IPS-NIHi11 (cell line): ENCODE data around the gene TRPV4.
A peak's percentile ranks its signal among the peaks of the same experiment; 100 is the strongest.

Source experiments
- DNase-seq: peaks from one replicate; pipeline ENCODE4 v3.0.0; 2012; ENCODE audit warnings: mixed read lengths, low spot score

TRPV4 gene

DNA sequence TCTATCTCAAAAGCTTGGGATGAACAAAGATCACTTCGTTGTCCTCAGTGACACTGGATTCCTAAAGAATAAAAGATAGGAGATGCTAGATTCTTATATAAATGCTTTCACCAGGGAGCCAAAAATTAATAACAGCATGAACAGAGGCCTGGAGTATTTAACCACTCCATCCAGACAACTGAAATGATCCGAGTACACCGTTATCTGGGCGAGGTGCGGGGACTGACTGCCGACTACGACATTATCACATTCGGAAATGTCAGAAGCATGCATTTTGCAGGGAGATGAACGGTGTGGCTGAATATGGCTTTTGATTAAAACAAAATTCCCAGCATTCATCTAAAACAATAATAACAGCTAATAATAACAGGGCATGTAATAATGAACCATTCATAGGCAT, 56.6 kb downstream of the TRPV4 start:
- no peak for DNase-seq

- DNase-seq: peak; percentile 82
Measured at GRCh38 chr12:109775172-109775881, 57.9 kb downstream of the TRPV4 start.

DNA sequence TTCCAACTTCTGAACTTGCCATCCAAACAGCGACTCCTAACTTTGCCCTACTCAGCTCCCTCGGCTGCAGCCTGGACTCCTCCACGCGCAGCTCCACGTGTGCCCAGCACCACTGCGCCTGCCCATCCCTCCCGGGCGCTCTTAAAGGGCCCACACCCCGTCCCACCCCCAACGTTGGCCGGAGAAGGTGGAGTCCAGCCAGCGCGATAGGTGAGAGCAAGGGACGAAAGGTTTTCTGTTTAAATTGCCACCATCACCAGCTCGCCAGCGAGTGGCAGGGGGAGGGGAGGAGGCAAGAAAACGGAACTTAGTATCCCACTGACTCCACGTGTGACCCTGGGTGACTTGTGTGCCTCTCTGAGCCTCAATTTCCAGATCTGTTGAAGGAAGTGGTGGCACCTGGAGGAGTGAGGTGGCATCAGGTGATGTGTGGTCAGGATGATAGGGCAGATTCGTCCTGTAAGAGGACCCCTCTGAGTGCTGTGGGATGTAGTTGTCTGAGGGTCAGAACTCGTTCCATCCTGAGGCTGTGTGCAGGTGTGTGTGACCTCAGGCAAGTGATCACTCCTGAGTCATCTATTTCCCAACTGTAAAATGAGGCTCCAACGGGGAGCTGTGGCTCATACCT, 59.7 kb downstream of the TRPV4 start:
- no peak for DNase-seq

DNA sequence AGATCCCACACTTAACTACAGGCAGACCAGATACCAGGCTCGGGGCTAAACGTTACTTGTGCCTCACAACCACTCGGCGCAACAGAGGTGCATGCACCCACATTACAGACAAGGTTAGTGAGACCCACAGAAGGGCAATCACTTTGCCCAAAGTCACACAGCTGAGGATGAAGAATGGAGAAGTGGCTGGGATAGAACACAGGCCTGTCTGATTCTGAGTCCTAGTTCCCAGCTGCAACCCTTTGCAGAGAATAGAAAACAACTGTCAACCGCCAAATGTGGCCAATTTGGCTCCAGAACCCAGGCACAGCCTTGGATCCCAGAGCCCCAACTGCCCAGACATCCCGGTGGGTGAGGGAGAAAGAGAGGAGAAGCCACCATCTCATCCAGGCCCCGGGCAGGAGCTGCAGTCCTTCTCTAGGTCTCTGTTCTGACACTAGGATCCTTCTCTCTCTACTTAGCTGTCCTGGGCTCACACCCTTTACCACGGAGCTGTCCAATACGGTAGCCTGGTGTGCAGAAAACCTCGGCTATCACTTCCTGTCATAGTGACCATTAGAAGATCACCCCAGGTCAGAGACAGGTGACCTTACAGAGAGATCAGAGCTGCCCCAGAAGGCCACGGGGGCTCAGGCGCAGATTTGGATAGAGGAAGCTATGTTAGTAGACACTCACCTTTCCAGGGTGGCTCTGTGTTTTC, 60.4 kb downstream of the TRPV4 start:
- DNase-seq: no peak

DNA sequence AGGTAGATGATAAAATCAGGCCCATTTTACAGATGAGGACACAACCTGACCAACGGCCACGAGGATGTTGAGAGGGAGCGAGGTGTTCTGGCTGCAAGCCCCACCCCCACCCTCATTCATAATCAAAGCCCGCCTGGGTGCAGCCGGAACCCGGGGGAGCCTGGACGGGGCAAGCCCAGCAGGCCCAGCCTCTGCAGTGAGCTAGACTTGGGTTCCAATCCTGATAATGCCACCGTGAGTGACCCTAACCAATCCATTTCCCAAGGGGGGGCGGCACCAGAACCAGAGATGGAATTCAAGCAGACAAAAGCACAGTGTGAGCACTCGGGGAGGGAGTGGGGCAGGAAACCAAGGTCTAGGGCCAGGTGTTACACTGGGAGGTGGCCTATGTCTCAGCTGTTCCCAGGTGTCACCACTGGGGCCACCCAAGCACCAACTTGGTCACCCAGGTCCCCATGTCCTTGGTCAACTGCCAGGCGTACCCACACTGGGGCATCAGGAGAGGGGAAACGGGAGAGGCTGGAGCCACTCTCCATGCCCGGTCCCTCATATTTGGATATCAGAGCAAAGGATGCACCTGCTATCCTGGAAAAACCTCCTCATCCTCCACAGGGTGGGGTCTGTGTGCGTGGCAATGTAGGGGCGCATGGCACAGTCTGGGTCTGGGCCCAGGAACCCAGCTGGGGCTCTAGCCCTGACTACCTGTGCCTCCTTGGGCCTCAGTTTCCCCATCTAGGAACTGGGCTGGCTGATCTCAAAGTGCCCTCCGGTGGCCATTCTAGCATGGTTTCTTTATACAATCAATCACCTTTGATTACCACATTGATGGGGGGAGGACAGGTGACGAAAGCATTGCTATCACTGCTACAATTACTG, 61.2 kb downstream of the TRPV4 start:
- no peak for DNase-seq

DNA sequence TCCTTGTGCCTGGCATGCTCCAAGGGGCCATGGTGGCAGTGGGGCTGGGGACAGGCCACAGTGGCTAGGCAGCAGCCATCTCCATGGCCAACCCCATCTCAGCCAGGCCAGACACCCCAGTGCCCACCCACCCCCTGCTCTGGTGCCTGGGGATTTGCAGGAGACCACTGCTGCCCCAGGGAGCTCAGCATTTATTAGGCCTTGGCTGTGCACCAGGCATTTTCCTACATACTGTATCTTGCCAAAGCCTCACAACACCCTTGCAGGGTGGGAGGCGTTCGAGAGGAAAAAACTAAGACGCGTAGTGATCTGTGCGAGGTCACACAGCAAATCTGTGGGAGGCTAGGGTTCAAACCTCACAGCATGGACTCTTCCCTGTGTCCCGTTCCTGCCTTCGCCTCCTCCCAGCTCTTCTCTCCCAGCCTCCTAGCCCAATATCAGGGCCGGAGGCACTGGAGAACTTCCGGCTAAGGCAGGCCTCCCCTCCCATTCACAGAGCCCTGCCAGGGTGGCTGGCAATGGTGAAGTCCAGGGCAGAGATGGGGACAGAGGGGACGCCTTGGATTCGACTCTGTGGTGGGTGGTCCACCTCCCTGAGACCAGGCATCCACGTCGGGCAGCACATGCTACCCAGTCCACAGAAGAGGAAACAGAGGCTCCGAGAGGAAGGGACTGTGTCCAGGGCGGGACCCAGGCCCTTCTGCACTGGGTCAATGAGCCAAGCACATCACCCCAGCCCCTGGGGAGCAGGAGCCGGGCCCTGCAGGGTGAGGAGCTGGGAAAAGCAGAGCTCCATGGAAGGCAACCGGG, 62.1 kb downstream of the TRPV4 start:
- DNase-seq: no peak

- DNase-seq: no peak
Measured at GRCh38 chr12:109770104-109770860, 62.9 kb downstream of the TRPV4 start.

- no peak for DNase-seq
Measured at GRCh38 chr12:109768901-109769670, 64.1 kb downstream of the TRPV4 start.

DNA sequence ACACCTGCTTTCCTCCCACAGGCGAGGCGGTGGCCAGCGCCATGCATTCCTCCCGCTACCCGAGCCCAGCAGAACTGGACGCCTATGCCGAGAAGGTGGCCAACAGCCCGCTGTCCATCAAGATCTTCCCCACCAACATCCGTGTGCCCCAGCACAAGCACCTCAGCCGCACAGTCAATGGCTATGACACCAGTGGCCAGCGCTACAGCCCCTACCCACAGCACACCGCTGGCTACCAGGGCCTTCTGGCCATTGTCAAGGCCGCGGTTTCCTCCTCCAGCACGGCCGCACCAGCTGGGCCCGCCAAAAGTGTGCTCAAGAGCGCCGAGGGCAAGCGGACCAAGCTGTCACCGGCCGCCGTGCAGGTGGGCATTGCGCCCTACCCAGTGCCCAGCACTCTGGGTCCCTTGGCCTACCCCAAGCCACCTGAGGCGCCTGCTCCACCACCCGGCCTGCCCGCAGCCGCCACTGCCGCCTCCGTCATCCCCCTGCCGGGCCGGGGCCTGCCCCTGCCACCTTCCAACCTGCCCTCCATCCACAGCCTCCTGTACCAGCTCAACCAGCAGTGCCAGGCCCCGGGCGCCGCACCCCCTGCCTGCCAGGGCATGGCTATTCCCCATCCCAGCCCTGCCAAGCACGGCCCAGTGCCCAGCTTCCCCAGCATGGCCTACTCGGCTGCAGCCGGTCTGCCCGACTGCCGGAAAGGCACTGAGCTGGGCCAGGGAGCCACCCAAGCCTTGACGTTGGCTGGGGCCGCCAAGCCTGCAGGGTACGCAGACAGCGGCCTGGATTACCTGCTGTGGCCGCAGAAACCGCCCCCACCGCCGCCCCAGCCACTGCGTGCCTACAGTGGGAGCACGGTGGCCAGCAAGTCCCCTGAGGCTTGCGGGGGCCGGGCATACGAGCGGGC, 65.0 kb downstream of the TRPV4 start:
- DNase-seq: no peak

GRCh38 chr12:109767456-109767855, 65.7 kb downstream of the TRPV4 start:
- no peak for DNase-seq

GRCh38 chr12:109766251-109766778, 66.9 kb downstream of the TRPV4 start:
- DNase-seq: no peak

- DNase-seq: no peak
Measured at GRCh38 chr12:109765446-109765810, 67.8 kb downstream of the TRPV4 start.

- DNase-seq: no peak
Measured at GRCh38 chr12:109764776-109765445, 68.3 kb downstream of the TRPV4 start.

DNA sequence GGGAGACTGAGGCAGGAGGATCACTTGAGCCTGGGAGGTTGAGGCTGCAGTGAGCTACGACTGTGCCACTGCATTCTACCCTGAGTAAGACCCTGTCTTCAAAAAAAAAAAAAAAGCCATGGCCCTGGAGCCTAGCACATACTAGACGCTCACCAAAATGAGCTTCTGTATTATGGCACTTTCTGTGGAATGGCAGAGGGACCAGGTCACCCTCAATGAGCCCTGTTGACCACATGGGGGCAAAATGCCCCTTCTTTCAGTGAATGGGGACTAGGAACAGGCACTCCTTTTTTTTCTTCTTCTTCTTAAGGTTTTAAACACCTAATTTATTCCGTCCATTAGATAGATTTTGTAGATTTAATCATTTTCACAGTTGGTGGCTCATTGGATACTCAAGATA, 69.1 kb downstream of the TRPV4 start:
- DNase-seq: no peak

- no peak for DNase-seq
Measured at GRCh38 chr12:109763201-109763841, 69.9 kb downstream of the TRPV4 start.

DNA sequence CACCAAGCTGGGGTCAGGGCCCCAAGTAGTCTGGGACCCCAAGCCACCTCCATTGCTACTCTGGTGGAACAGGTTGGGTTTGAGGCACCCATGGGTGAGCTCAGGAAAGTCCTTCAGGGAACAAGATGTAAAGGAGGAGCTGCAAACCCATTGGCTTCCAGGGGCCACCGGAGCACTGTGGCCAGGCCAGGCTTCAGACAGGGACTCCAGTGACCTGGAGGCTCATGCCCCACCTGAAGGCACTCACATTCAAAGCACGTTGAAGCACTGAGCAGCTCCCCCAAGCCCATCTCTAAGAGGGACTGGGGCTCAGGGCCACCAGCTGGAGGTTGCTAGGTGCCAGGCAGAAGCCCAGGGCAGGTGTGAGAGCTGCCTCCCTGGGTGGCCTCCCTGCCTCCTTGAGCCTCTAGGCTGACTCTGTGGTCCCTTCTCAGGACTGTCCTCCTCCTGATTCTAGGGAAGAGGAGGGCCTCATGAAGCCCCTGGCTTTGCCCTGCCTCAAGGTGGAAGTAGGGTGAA, 70.5 kb downstream of the TRPV4 start:
- no peak for DNase-seq

GRCh38 chr12:109762071-109762672, 71.0 kb downstream of the TRPV4 start:
- DNase-seq: no peak
